Tibial nerve (tissue), 4 donors: ENCODE data around the gene PFDN1. TPM values are rescaled to one million over a fixed set of nuclear protein-coding genes. Genes with fewer than 3 reads are reported as not detected.

Experiments used
- DNase-seq, 2 donors: peaks; one replicate each; pipeline ENCODE4 v3.0.0-alpha.2; 2019; ENCODE audit warnings: low spot score in 2 of 2
- H3K27ac ChIP-seq, 4 donors: fragments of 200-600 bp; sonication (generic) in 3 of 4; one replicate each; pipeline ENCODE4 v1.5.1; 2017 to 2019; ENCODE audit warnings: mild to moderate bottlenecking in 1 of 4
- H3K27me3 ChIP-seq, 2 donors: fragments of 200-600 bp; sonication (generic) in 1 of 2; one replicate each; pipeline versions ENCODE4 v1.5.1 to v1.6.0; 2017 to 2019
- H3K36me3 ChIP-seq, 3 donors: fragments of 200-600 bp; sonication (generic); one replicate each; pipeline ENCODE4 v1.5.1; 2018 to 2019
- H3K4me1 ChIP-seq, 4 donors: fragments of 200-600 bp; sonication (generic) in 3 of 4; one replicate each; pipeline ENCODE4 v1.5.1; 2017 to 2019
- H3K4me3 ChIP-seq, 4 donors: fragments of 200-600 bp; sonication (generic) in 3 of 4; one replicate each; pipeline ENCODE4 v1.5.1; 2017 to 2019; ENCODE audit warnings: mild to moderate bottlenecking in 1 of 4, moderate library complexity in 1 of 4
- H3K9me3 ChIP-seq, 4 donors: fragments of 200-600 bp; sonication (generic) in 3 of 4; one replicate each; pipeline ENCODE4 v1.5.1; 2017 to 2019
- EP300 ChIP-seq, 2 donors: sonication (generic); formaldehyde crosslinking; IDR thresholded peaks; one replicate each; pipeline ENCODE4 v1.6.1; 2017; ENCODE audit warnings: antibody characterized with exemption in 2 of 2, mild to moderate bottlenecking in 1 of 2
- POLR2A ChIP-seq, 2 donors: fragments of 450-650 bp; IDR thresholded peaks; one replicate each; pipeline ENCODE4 v1.6.1; 2017; ENCODE audit warnings: antibody characterized with exemption in 2 of 2, mild to moderate bottlenecking in 2 of 2, moderate library complexity in 2 of 2
- WGBS, 2 donors: methylation state at CpG; one replicate each; pipeline ENCODE4 v1.1.5; 2018; 5-methylcytosine and 5-hydroxymethylcytosine counted together
- total RNA-seq, 4 donors: library from RNA; depleted of rRNA; stranded (reverse); fragments of >200 nt; gene quantifications; one replicate each; pipeline ENCODE4 v1.1.0, GENCODE V29; 2016
- TF ChIP-seq, protein P1 (sequence below), 5 experiments: fragments of 200-600 bp in 3 of 5; fragments of 450-650 bp in 2 of 5; sonication (generic) in 3 of 5; IDR thresholded peaks; one replicate each; pipeline ENCODE4 v1.5.1; 2016 to 2019; ENCODE audit warnings: antibody characterized with exemption in 5 of 5, mild to moderate bottlenecking in 3 of 5, moderate library complexity in 2 of 5

PFDN1 gene
- total RNA-seq, 4 donors from 2014 or later = 98.2 to 146 (median 109) TPM

DNA sequence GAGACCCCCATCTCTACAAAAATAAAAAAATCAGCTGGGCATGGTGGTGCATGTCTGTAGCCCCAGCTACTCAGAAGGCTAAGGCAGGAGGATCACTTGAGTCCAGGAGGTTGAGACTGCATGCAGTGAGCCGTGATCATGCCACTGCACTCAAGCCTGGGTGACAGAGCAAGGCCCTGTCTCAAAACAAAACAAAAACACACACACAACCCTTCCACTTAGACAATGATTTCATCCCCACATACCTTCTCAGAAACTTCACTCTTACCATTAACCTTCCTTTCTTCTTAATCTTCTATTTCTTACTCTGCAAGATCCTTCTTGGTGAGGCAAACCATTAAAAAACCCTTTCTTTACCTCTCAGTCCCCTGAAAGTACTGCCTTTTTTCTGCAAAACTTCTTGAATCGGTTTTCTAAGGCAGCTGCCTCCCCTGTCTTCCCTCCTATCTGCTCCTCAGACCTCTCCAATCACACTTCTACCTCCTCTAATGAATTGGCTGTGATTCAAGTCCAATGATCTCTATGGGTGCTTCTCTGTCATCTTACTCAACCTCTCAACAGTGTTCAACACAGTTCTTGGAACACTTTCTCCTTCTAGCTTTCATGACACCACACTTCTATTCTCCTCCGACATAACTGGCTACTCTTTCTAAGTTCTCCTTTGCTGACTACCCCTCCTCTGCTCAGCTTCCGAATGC, 47.3 kb downstream of the PFDN1 start:
- WGBS, 2 donors = 89 to 90% methylated on average over 4 of the region's 4 CpGs
- Histone ChIP-seq H3K4me3 (no peak overlapping the region), H3K9me3 (no peaks in the 10 kb centered on the region), H3K4me1 (peaks cover 0 to 61% (median 22%) of the 10 kb centered on the region in 4 donors), H3K27me3 (no peaks in the 10 kb centered on the region), H3K27ac (no peak overlapping the region), H3K36me3 (peaks cover 0 to 5% (median 0%) of the 10 kb centered on the region in 3 donors)
- TF ChIP-seq POLR2A (IDR thresholded peaks at IDR 0.05) = no peak
- no peak for TF ChIP-seq EP300 (IDR thresholded peaks at IDR 0.05)
- TF ChIP-seq, protein P1, sequence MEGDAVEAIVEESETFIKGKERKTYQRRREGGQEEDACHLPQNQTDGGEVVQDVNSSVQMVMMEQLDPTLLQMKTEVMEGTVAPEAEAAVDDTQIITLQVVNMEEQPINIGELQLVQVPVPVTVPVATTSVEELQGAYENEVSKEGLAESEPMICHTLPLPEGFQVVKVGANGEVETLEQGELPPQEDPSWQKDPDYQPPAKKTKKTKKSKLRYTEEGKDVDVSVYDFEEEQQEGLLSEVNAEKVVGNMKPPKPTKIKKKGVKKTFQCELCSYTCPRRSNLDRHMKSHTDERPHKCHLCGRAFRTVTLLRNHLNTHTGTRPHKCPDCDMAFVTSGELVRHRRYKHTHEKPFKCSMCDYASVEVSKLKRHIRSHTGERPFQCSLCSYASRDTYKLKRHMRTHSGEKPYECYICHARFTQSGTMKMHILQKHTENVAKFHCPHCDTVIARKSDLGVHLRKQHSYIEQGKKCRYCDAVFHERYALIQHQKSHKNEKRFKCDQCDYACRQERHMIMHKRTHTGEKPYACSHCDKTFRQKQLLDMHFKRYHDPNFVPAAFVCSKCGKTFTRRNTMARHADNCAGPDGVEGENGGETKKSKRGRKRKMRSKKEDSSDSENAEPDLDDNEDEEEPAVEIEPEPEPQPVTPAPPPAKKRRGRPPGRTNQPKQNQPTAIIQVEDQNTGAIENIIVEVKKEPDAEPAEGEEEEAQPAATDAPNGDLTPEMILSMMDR (IDR thresholded peaks at IDR 0.05) = no peak
- no peak for DNase-seq

DNA sequence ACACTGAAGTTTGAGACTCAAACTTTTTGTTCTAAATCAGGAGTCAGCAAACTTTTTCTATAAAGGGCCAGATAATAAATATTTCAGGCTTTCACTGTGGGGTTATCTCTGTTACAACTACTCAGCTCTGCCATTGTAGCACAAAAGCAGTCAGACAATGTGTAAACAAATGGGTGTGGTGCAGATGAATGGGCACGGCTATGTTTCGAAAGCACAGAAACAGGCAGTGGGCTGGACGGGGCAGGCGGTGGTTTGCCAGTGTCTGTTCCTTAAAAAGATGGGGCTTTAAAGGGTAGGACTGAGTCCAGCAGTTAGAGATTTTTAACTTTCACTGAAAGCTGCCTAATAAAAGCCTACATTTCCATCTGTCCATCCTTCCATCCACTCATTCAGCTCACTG, 48.9 kb downstream of the PFDN1 start:
- no peaks in the 10 kb centered on the region for H3K9me3 ChIP-seq
- H3K27me3 ChIP-seq = no peaks in the 10 kb centered on the region
- WGBS, 2 donors = 11 to 21% methylated on average over 4 of the region's 4 CpGs
- peak overlapping the region in 2 of 4 donors; percentile 54 to 65 for H3K27ac ChIP-seq
- H3K36me3 ChIP-seq = peaks cover 0 to 14% (median 0%) of the 10 kb centered on the region in 3 donors
- peaks cover 0 to 67% (median 22%) of the 10 kb centered on the region in 4 donors for H3K4me1 ChIP-seq
- no peak overlapping the region for H3K4me3 ChIP-seq
- no peak for DNase-seq
- no peak for TF ChIP-seq POLR2A (IDR thresholded peaks at IDR 0.05)
- TF ChIP-seq, protein P1 (IDR thresholded peaks at IDR 0.05) = no peak
- peak in 1 of 2 donors; percentile 51 for TF ChIP-seq EP300 (IDR thresholded peaks at IDR 0.05)

DNA sequence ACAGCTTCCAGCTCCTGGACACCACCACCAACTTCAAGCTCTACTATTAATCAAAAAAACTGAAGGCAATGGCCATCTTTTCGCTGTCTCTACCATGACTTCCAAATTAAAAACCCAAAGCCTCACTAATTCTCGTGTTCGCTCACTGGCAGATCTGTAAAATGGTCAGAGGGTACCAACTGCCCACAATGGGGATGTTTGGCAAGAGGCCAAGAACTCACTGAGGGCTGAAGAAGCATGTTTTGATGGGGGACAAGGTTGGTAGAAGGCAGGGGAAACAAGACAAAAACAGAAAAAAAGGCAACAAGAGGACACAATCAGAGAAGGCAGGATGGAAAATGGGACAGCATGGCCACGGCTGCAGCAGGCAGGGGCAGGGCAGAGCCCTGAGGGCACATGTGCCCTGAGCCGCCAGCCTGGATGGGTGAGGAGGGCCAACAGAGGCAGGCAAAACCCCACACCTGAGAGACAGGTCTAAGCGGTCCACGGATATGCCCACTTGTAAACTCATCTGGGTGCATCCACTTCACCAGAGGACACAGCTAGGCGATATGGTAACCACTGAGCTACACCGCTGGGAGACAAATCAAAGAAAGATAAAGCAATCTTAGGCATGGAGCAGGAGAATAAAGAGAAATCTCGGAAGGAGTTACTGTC, 50.3 kb downstream of the PFDN1 start:
- Histone ChIP-seq H3K4me1 (peaks cover 0 to 61% (median 22%) of the 10 kb centered on the region in 4 donors), H3K4me3 (no peak overlapping the region), H3K27me3 (no peaks in the 10 kb centered on the region), H3K27ac (peak overlapping the region in 2 of 4 donors; percentile 63 to 65), H3K9me3 (no peaks in the 10 kb centered on the region), H3K36me3 (peaks cover 0 to 14% (median 0%) of the 10 kb centered on the region in 3 donors)
- DNase-seq = no peak
- TF ChIP-seq, protein P1 (IDR thresholded peaks at IDR 0.05) = no peak
- TF ChIP-seq EP300 (IDR thresholded peaks at IDR 0.05) (no peak), POLR2A (IDR thresholded peaks at IDR 0.05) (no peak)
- 89 to 92% methylated on average over 10 of the region's 10 CpGs for WGBS, 2 donors

DNA sequence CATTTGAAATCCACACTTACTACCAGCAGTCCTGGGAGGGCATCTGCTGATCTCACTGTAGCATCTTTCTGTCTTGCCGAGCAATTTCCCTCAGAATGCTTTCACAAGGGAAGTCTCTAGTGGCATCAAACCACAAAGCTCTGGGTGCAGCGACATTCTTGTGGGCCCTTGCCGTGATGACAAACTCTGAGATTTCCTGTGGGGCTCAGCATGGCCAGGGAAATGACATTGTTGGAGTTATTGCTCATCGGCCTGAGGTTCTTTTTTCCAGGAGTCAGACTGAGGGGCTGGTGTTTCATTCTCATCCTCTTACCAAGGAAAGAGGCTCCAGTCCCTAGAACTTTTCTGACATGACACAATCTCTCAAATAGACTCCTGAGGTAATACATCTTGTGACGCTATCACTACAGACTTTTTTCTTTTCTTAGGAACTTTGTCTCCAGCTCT, 51.4 kb downstream of the PFDN1 start:
- 30 to 33% methylated on average over 5 of the region's 5 CpGs for WGBS, 2 donors
- Histone ChIP-seq H3K4me3 (no peak overlapping the region), H3K27me3 (no peaks in the 10 kb centered on the region), H3K36me3 (peaks cover 0 to 14% (median 0%) of the 10 kb centered on the region in 3 donors), H3K27ac (peak overlapping the region in 3 of 4 donors; percentile 5 to 63 (median 53)), H3K4me1 (peaks cover 0 to 61% (median 27%) of the 10 kb centered on the region in 4 donors), H3K9me3 (no peaks in the 10 kb centered on the region)
- no peak for DNase-seq
- TF ChIP-seq EP300 (IDR thresholded peaks at IDR 0.05) (peak in 1 of 2 donors; percentile 57), POLR2A (IDR thresholded peaks at IDR 0.05) (no peak)

DNA sequence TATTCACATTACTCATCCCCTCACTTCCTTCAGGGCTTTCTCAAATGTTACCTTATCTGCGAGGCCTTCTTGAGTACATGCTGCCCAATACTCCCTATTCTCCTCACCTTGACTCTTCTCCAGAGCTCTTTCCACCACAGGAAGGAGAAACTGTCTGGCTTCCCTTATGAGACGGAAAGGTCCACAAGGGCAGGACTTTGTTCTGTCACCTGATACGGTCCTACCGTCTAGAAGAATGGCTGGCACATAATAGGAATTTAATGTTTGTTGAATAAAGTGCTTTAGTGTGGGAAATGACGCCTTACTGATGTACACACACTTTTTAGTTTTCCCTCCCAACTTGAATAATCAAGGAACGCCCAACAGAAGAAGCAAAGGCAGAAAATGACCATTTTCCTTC, 52.5 kb downstream of the PFDN1 start:
- TF ChIP-seq EP300 (IDR thresholded peaks at IDR 0.05) (peak in 1 of 2 donors; percentile 28), POLR2A (IDR thresholded peaks at IDR 0.05) (no peak)
- TF ChIP-seq, protein P1 (IDR thresholded peaks at IDR 0.05) = no peak
- H3K27ac ChIP-seq = peak overlapping the region in 1 of 4 donors; percentile 53
- 70 to 86% methylated on average over 6 of the region's 6 CpGs for WGBS, 2 donors
- H3K36me3 ChIP-seq = peaks cover 0 to 20% (median 0%) of the 10 kb centered on the region in 3 donors
- no peak for DNase-seq
- H3K4me1 ChIP-seq = peaks cover 0 to 64% (median 33%) of the 10 kb centered on the region in 4 donors
- no peaks in the 10 kb centered on the region for H3K9me3 ChIP-seq
- no peaks in the 10 kb centered on the region for H3K27me3 ChIP-seq
- no peak overlapping the region for H3K4me3 ChIP-seq
